ENCODE measurements around the gene SYK.

Gene SYK

GRCh38 chr9:90899287-90899686, 97.7 kb downstream of the SYK start:
- H3K4me2 ChIP-seq (ENCODE audit: low read length): no peak overlapping the region
- H3K9ac ChIP-seq: no peak overlapping the region
- no peaks in the 10 kb centered on the region for H3K27me3 ChIP-seq (ENCODE audit: control insufficient read depth, insufficient read depth, low read length)
- no peaks in the 10 kb centered on the region for H3K36me3 ChIP-seq (ENCODE audit: control insufficient read depth, insufficient read depth, low read length)
- no peak overlapping the region for H3K27ac ChIP-seq
- H3K9me3 ChIP-seq (ENCODE audit: control insufficient read depth, low read length): no peaks in the 10 kb centered on the region
- H3K4me3 ChIP-seq (ENCODE audit: low read depth, low read length): no peak overlapping the region
- no peaks in the 10 kb centered on the region for H3K4me1 ChIP-seq
- H3K79me2 ChIP-seq: no peaks in the 10 kb centered on the region
- TF ChIP-seq CTCF (IDR thresholded peaks at IDR 0.05): no peak
- no peak overlapping the region for H2AFZ ChIP-seq

GRCh38 chr9:90900130-90900529, 98.5 kb downstream of the SYK start:
- no peaks in the 10 kb centered on the region for H3K27me3 ChIP-seq (ENCODE audit: control insufficient read depth, insufficient read depth, low read length)
- no peak overlapping the region for H3K4me2 ChIP-seq (ENCODE audit: low read length)
- no peak overlapping the region for H2AFZ ChIP-seq
- H3K79me2 ChIP-seq: no peaks in the 10 kb centered on the region
- H3K9me3 ChIP-seq (ENCODE audit: control insufficient read depth, low read length): no peaks in the 10 kb centered on the region
- H3K36me3 ChIP-seq (ENCODE audit: control insufficient read depth, insufficient read depth, low read length): no peaks in the 10 kb centered on the region
- TF ChIP-seq CTCF (IDR thresholded peaks at IDR 0.05): peak; percentile 16
- no peak overlapping the region for H3K9ac ChIP-seq
- no peak overlapping the region for H3K4me3 ChIP-seq (ENCODE audit: low read depth, low read length)
- no peak overlapping the region for H3K27ac ChIP-seq
- H3K4me1 ChIP-seq: no peaks in the 10 kb centered on the region

GRCh38 chr9:90901933-90902332, 100.3 kb downstream of the SYK start:
- Histone ChIP-seq H3K4me3 (ENCODE audit: low read depth, low read length) (no peak overlapping the region), H3K27ac (no peak overlapping the region), H3K36me3 (ENCODE audit: control insufficient read depth, insufficient read depth, low read length) (no peaks in the 10 kb centered on the region)

GRCh38 chr9:90903766-90904424, 102.3 kb downstream of the SYK start:
- TF ChIP-seq CTCF (IDR thresholded peaks at IDR 0.05): no peak
- H3K27ac ChIP-seq: no peak overlapping the region
- H3K79me2 ChIP-seq: no peaks in the 10 kb centered on the region
- H3K27me3 ChIP-seq (ENCODE audit: control insufficient read depth, insufficient read depth, low read length): no peaks in the 10 kb centered on the region
- H3K4me1 ChIP-seq: no peaks in the 10 kb centered on the region
- no peaks in the 10 kb centered on the region for H3K36me3 ChIP-seq (ENCODE audit: control insufficient read depth, insufficient read depth, low read length)
- no peak overlapping the region for H2AFZ ChIP-seq
- H3K4me2 ChIP-seq (ENCODE audit: low read length): no peak overlapping the region
- H3K9me3 ChIP-seq (ENCODE audit: control insufficient read depth, low read length): no peaks in the 10 kb centered on the region
- no peak overlapping the region for H3K9ac ChIP-seq
- H3K4me3 ChIP-seq (ENCODE audit: low read depth, low read length): no peak overlapping the region

More at GRCh38 chr9:90901933-90902332, 100.3 kb downstream of the SYK start:
- Histone ChIP-seq H3K9me3 (ENCODE audit: control insufficient read depth, low read length) (no peaks in the 10 kb centered on the region), H3K4me2 (ENCODE audit: low read length) (no peak overlapping the region), H3K79me2 (no peaks in the 10 kb centered on the region), H3K4me1 (no peaks in the 10 kb centered on the region), H3K9ac (no peak overlapping the region), H3K27me3 (ENCODE audit: control insufficient read depth, insufficient read depth, low read length) (no peaks in the 10 kb centered on the region), H2AFZ (no peak overlapping the region)
- TF ChIP-seq CTCF (IDR thresholded peaks at IDR 0.05): no peak

Data from parathyroid adenoma (tissue), 2 donors.